SJCRH30 (cell line): ENCODE results near the gene IZUMO4. TPM values are rescaled to one million over a fixed set of nuclear protein-coding genes. Genes with fewer than 3 reads are reported as not detected.

ENCODE experiments used
- DNase-seq, 2 experiments: peaks; one replicate each; pipeline ENCODE4 v3.0.0-alpha.2; 2015 to 2020
- H3K27ac ChIP-seq: fragments of 250-450 bp; sonication (Bioruptor Pico); 2 replicates; pipeline ENCODE4 v1.5.1; 2020; ENCODE audit warnings: mild to moderate bottlenecking, moderate library complexity
- H3K27me3 ChIP-seq: fragments of 250-450 bp; sonication (Bioruptor Pico); 2 replicates; pipeline ENCODE4 v1.5.1; 2020; ENCODE audit warnings: mild to moderate bottlenecking, moderate library complexity
- H3K36me3 ChIP-seq: fragments of 250-450 bp; sonication (Bioruptor Pico); 2 replicates; pipeline ENCODE4 v1.5.1; 2020; ENCODE audit warnings: mild to moderate bottlenecking, moderate library complexity
- H3K4me1 ChIP-seq: fragments of 250-450 bp; sonication (Bioruptor Pico); 2 replicates; pipeline ENCODE4 v1.5.1; 2020; ENCODE audit warnings: mild to moderate bottlenecking, moderate library complexity
- H3K4me3 ChIP-seq: fragments of 250-450 bp; sonication (Bioruptor Pico); 2 replicates; pipeline ENCODE4 v1.5.1; 2020; ENCODE audit warnings: mild to moderate bottlenecking, moderate library complexity
- H3K9me3 ChIP-seq: fragments of 250-450 bp; sonication (Bioruptor Pico); replicated peaks from 2 replicates; pipeline ENCODE4 v1.5.1; 2020; ENCODE audit warnings: mild to moderate bottlenecking, moderate library complexity
- total RNA-seq: library from RNA; depleted of rRNA; stranded (reverse); fragments of >200 nt; shearing (Covaris generic); gene quantifications from 2 replicates; pipeline ENCODE4 v1.2.3, GENCODE V29; 2014

IZUMO4 gene
- total RNA-seq, 1 experiment from 2014 or later: 0.38 TPM

- DNase-seq: no peak
- Histone ChIP-seq H3K27ac (no peak overlapping the region), H3K36me3 (peaks cover 48% of the 10 kb centered on the region), H3K4me3 (no peak overlapping the region), H3K4me1 (no peaks in the 10 kb centered on the region), H3K27me3 (no peaks in the 10 kb centered on the region), H3K9me3 (no peaks in the 10 kb centered on the region)
Measured at GRCh38 chr19:2103045-2103707, 6.5 kb downstream of the IZUMO4 start.

- H3K36me3 ChIP-seq: peaks cover 70% of the 10 kb centered on the region
- no peak for DNase-seq
Measured at GRCh38 chr19:2108251-2109016, 11.7 kb downstream of the IZUMO4 start.

GRCh38 chr19:2109046-2109864, 12.5 kb downstream of the IZUMO4 start:
- H3K4me3 ChIP-seq: no peak overlapping the region
- no peaks in the 10 kb centered on the region for H3K27me3 ChIP-seq
- peaks cover 76% of the 10 kb centered on the region for H3K36me3 ChIP-seq
- no peak for DNase-seq
- H3K9me3 ChIP-seq: no peaks in the 10 kb centered on the region
- no peaks in the 10 kb centered on the region for H3K4me1 ChIP-seq
- H3K27ac ChIP-seq: no peak overlapping the region

More at GRCh38 chr19:2108251-2109016, 11.7 kb downstream of the IZUMO4 start:
- no peak overlapping the region for H3K4me3 ChIP-seq
- H3K27ac ChIP-seq: no peak overlapping the region
- H3K27me3 ChIP-seq: no peaks in the 10 kb centered on the region
- H3K4me1 ChIP-seq: no peaks in the 10 kb centered on the region
- H3K9me3 ChIP-seq: no peaks in the 10 kb centered on the region

- Histone ChIP-seq H3K4me3 (no peak overlapping the region), H3K9me3 (no peaks in the 10 kb centered on the region), H3K27ac (no peak overlapping the region), H3K36me3 (peaks cover 75% of the 10 kb centered on the region), H3K27me3 (no peaks in the 10 kb centered on the region), H3K4me1 (no peaks in the 10 kb centered on the region)
- peak in 1 of 2 experiments; percentile 17 for DNase-seq
Measured at GRCh38 chr19:2110822-2111221, 14.1 kb downstream of the IZUMO4 start.

GRCh38 chr19:2111425-2111824, 14.7 kb downstream of the IZUMO4 start:
- Histone ChIP-seq H3K27me3 (no peaks in the 10 kb centered on the region), H3K9me3 (no peaks in the 10 kb centered on the region), H3K4me1 (no peaks in the 10 kb centered on the region), H3K27ac (no peak overlapping the region), H3K36me3 (peaks cover 75% of the 10 kb centered on the region), H3K4me3 (no peak overlapping the region)
- no peak for DNase-seq

- Histone ChIP-seq H3K9me3 (no peaks in the 10 kb centered on the region), H3K4me1 (no peaks in the 10 kb centered on the region), H3K36me3 (peaks cover 74% of the 10 kb centered on the region), H3K27me3 (no peaks in the 10 kb centered on the region), H3K27ac (no peak overlapping the region), H3K4me3 (no peak overlapping the region)
- no peak for DNase-seq
Measured at GRCh38 chr19:2111886-2112285, 15.2 kb downstream of the IZUMO4 start.

GRCh38 chr19:2112516-2113320, 16.0 kb downstream of the IZUMO4 start:
- H3K36me3 ChIP-seq: peaks cover 75% of the 10 kb centered on the region
- no peaks in the 10 kb centered on the region for H3K9me3 ChIP-seq
- no peaks in the 10 kb centered on the region for H3K27me3 ChIP-seq
- DNase-seq: no peak
- no peak overlapping the region for H3K27ac ChIP-seq
- H3K4me3 ChIP-seq: no peak overlapping the region
- H3K4me1 ChIP-seq: no peaks in the 10 kb centered on the region

GRCh38 chr19:2113439-2114211, 16.9 kb downstream of the IZUMO4 start:
- DNase-seq: no peak

GRCh38 chr19:2114218-2114617, 17.5 kb downstream of the IZUMO4 start:
- no peaks in the 10 kb centered on the region for H3K4me1 ChIP-seq
- H3K27me3 ChIP-seq: no peaks in the 10 kb centered on the region
- H3K27ac ChIP-seq: no peak overlapping the region
- H3K36me3 ChIP-seq: peaks cover 75% of the 10 kb centered on the region
- no peaks in the 10 kb centered on the region for H3K9me3 ChIP-seq
- no peak overlapping the region for H3K4me3 ChIP-seq
- DNase-seq: no peak

More at GRCh38 chr19:2113439-2114211, 16.9 kb downstream of the IZUMO4 start:
- H3K27ac ChIP-seq: no peak overlapping the region
- no peaks in the 10 kb centered on the region for H3K4me1 ChIP-seq
- peaks cover 75% of the 10 kb centered on the region for H3K36me3 ChIP-seq
- H3K4me3 ChIP-seq: no peak overlapping the region
- H3K9me3 ChIP-seq: no peaks in the 10 kb centered on the region
- no peaks in the 10 kb centered on the region for H3K27me3 ChIP-seq

- no peak overlapping the region for H3K27ac ChIP-seq
- no peaks in the 10 kb centered on the region for H3K4me1 ChIP-seq
- H3K36me3 ChIP-seq: peaks cover 73% of the 10 kb centered on the region
- DNase-seq: no peak
- no peaks in the 10 kb centered on the region for H3K27me3 ChIP-seq
- H3K9me3 ChIP-seq: no peaks in the 10 kb centered on the region
- H3K4me3 ChIP-seq: no peak overlapping the region
Measured at GRCh38 chr19:2114821-2115220, 18.1 kb downstream of the IZUMO4 start.

GRCh38 chr19:2115324-2115723, 18.6 kb downstream of the IZUMO4 start:
- no peaks in the 10 kb centered on the region for H3K4me1 ChIP-seq
- DNase-seq: no peak
- H3K36me3 ChIP-seq: peaks cover 72% of the 10 kb centered on the region
- no peaks in the 10 kb centered on the region for H3K9me3 ChIP-seq
- H3K27me3 ChIP-seq: no peaks in the 10 kb centered on the region
- H3K27ac ChIP-seq: no peak overlapping the region
- no peak overlapping the region for H3K4me3 ChIP-seq

- H3K9me3 ChIP-seq: no peaks in the 10 kb centered on the region
- no peak overlapping the region for H3K4me3 ChIP-seq
- DNase-seq: no peak
- H3K4me1 ChIP-seq: no peaks in the 10 kb centered on the region
- H3K27me3 ChIP-seq: no peaks in the 10 kb centered on the region
- peaks cover 73% of the 10 kb centered on the region for H3K36me3 ChIP-seq
- no peak overlapping the region for H3K27ac ChIP-seq
Measured at GRCh38 chr19:2115911-2116426, 19.3 kb downstream of the IZUMO4 start.

- Histone ChIP-seq H3K4me3 (no peak overlapping the region), H3K4me1 (no peaks in the 10 kb centered on the region), H3K36me3 (peaks cover 74% of the 10 kb centered on the region), H3K27ac (no peak overlapping the region), H3K27me3 (no peaks in the 10 kb centered on the region), H3K9me3 (no peaks in the 10 kb centered on the region)
- no peak for DNase-seq
Measured at GRCh38 chr19:2116507-2116906, 19.8 kb downstream of the IZUMO4 start.
